Choroid plexus epithelial cell (primary cell): ENCODE results near the gene JADE2.

Source experiments
- DNase-seq: peaks from one replicate; pipeline ENCODE4 v3.0.0-alpha.2; 2010; ENCODE audit warnings: low read depth
- H3K4me3 ChIP-seq: 2 replicates; pipeline ENCODE4 v1.5.1; 2011; ENCODE audit warnings: low read depth, mild to moderate bottlenecking, control low read depth, low read length, moderate library complexity
- TF ChIP-seq, protein P1 (sequence below): conservative IDR thresholded peaks from 2 replicates; pipeline ENCODE4 v1.5.1; 2011; ENCODE audit warnings: low read depth, mild to moderate bottlenecking, control low read depth, inconsistent platforms, low read length, moderate library complexity

Gene JADE2

DNA sequence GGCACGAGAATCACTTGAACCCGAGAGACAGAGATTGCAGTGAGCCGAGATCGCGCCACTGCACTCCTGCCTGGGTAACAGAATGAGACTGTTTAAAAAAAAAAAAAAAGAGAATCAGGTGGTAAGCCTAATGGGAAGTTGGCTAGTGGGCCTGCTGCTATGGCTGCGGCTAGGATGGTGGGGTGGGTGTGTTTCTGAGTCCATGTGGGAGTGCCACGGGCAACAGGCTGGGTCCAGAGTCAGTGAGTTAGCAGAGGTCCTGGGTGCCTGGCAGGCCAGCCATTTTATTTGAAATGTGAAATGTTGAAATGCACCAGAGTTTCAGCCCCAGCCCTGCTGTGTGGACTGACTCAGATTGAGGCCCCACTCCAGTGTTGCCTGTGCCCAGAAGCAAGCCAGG lies 37.8 kb downstream of the JADE2 start:
- TF ChIP-seq, protein P1, sequence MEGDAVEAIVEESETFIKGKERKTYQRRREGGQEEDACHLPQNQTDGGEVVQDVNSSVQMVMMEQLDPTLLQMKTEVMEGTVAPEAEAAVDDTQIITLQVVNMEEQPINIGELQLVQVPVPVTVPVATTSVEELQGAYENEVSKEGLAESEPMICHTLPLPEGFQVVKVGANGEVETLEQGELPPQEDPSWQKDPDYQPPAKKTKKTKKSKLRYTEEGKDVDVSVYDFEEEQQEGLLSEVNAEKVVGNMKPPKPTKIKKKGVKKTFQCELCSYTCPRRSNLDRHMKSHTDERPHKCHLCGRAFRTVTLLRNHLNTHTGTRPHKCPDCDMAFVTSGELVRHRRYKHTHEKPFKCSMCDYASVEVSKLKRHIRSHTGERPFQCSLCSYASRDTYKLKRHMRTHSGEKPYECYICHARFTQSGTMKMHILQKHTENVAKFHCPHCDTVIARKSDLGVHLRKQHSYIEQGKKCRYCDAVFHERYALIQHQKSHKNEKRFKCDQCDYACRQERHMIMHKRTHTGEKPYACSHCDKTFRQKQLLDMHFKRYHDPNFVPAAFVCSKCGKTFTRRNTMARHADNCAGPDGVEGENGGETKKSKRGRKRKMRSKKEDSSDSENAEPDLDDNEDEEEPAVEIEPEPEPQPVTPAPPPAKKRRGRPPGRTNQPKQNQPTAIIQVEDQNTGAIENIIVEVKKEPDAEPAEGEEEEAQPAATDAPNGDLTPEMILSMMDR = no peak
- no peak overlapping the region for H3K4me3 ChIP-seq
- no peak for DNase-seq

DNA sequence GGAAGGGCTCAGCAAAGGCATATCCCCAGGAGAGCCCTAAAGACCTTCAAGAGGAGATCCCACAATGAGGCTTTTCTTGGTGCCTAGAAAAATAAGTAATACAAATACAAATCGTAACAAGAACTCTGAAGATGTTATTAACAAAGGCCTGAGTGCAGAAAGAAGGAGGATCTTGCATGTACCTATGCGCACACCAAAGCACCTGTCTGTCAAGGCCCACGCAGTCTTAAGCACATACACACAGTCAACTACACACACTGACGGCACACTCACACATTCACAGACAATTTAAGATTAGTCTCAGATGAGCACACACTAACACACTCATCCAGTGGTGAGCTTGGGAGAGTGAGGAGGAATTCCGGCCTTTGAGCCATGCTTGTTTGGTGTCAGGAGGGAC lies 38.5 kb downstream of the JADE2 start:
- H3K4me3 ChIP-seq = no peak overlapping the region
- no peak for DNase-seq
- TF ChIP-seq, protein P1 = no peak

DNA sequence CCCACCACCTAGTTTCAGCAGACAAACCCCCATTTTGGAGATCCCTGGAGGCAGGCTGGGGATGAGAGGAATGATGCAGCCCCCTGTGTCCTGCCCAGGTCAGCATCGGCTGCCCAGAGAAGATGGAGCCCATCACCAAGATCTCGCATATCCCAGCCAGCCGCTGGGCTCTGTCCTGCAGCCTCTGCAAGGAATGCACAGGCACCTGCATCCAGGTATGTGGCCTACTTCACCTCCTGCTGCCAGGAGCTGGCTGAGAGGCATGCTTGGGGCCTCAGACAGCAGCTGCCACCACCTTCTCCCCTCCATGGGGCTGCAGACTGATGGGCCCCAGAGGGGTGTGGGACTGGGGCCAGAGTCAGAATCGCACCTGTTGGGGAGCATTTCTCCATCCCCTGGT lies 38.9 kb downstream of the JADE2 start:
- no peak for DNase-seq
- no peak overlapping the region for H3K4me3 ChIP-seq
- TF ChIP-seq, protein P1 = no peak

DNA sequence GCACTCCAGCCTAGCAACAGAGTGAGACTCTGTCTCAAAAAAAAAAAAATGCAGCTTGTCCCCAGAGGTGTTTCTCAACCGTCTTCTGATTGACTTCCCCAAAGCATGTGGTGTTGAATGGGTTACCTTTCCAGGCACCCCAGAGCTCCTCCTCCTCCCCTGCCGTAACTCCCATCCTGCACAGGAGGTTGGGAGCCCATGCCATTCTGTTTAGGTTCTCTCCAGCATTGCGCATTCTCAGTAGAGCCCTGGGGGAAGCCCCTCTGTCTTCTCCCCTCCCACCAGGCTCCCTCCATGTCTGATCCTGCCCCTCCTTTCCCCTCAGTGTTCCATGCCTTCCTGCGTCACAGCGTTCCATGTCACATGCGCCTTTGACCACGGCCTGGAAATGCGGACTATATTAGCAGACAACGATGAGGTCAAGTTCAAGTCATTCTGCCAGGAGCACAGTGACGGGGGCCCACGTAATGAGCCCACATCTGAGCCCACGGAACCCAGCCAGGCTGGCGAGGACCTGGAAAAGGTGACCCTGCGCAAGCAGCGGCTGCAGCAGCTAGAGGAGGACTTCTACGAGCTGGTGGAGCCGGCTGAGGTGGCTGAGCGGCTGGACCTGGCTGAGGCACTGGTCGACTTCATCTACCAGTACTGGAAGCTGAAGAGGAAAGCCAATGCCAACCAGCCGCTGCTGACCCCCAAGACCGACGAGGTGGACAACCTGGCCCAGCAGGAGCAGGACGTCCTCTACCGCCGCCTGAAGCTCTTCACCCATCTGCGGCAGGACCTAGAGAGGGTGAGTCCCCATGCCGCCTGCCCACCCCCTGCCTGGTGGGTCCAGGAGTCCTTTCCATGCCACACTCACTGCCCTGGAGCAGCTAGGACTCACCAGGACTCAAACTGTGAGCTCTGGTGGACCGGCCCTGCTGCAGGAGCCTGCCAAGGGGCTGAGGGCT lies 40.6 kb downstream of the JADE2 start:
- no peak overlapping the region for H3K4me3 ChIP-seq
- TF ChIP-seq, protein P1 = no peak
- no peak for DNase-seq

DNA sequence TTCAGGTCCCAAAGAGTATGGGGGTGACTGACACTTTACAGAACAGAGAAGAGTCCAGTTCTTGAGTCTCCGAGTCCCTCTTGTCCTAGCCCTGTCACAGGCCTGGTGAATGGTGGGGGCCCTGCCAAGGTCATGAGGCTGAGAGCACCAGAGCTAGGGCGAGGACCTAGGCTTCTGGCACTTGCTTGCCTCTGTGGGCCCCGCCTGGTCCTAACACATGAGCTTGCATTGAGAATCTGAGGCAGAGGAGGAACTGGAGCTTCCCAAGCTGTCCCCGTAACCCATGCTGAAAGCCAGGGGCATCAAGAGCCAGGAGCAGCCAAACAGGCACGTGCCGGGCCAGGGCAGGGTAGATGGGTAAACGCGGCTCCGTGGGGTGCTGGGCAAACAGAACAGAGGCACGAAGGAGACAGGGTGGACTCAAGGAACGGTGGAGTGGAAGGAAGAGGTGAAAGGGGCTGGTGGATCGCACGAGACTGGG lies 41.3 kb downstream of the JADE2 start:
- DNase-seq = no peak

DNA sequence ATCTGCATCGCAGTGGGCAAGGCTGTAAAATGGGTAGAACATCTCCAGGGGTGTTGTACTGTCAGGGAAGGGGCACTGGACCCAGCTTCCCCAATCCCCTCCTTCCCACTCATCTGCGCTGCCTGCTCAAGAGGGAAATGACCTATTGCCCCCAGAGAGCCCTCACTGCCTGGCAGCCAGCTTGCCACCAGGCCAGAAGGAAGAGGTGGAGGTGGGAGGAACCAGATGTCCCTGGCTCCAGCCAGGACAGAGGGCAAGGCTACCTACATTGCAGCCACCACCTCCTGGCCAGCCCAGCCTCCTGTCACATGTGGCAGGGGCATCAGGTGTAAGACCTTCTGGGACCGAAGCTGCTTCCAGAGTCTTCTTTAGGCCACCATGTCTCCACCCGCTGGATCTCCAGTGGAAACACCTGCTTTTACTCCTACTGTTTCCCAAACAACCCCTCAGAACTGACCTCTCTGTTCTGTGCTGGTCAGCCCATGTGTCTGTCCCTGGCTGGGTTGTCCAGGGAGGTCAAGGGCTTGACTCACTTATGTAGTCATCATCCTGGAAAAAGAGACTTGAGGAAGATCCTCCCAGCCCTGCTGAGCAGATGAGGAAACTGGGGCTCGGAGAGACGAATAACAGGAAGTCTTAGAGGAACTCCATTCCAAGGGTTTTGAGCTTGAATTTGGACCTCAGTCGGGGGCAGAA lies 42.3 kb downstream of the JADE2 start:
- DNase-seq = peak; percentile 71
- H3K4me3 ChIP-seq = no peak overlapping the region
- TF ChIP-seq, protein P1 = no peak

More for the DNA sequence above, 41.3 kb downstream of the JADE2 start:
- H3K4me3 ChIP-seq = no peak overlapping the region
- TF ChIP-seq, protein P1 = no peak
